ENCODE data around the gene LMAN2.

The LMAN2 gene

GRCh38 chr5:177355868-177356168 is 4.3 kb upstream of the LMAN2 start:
- no peak for DNase-seq (ENCODE audit: extremely low read depth, insufficient read length)
- Histone ChIP-seq H3K27me3 (replicated peaks; ENCODE audit: control insufficient read depth, insufficient read depth, low read length) (no peaks in the 10 kb centered on the region), H3K4me3 (replicated peaks; ENCODE audit: low read depth, low read length) (no peak overlapping the region), H3K36me3 (ENCODE audit: control insufficient read depth, insufficient read depth, low read length) (no peaks in the 10 kb centered on the region)
- no peak for TF ChIP-seq CTCF (IDR thresholded peaks at IDR 0.05; ENCODE audit: insufficient read depth, low read length, poor library complexity, severe bottlenecking)

GRCh38 chr5:177355162-177355867 is 3.8 kb upstream of the LMAN2 start:
- Histone ChIP-seq H3K36me3 (ENCODE audit: control insufficient read depth, insufficient read depth, low read length) (no peaks in the 10 kb centered on the region), H3K4me3 (replicated peaks; ENCODE audit: low read depth, low read length) (no peak overlapping the region), H3K27me3 (replicated peaks; ENCODE audit: control insufficient read depth, insufficient read depth, low read length) (no peaks in the 10 kb centered on the region)
- no peak for TF ChIP-seq CTCF (IDR thresholded peaks at IDR 0.05; ENCODE audit: insufficient read depth, low read length, poor library complexity, severe bottlenecking)
- DNase-seq (ENCODE audit: extremely low read depth, insufficient read length), result no peak

- DNase-seq (ENCODE audit: extremely low read depth, insufficient read length), result no peak
- no peaks in the 10 kb centered on the region for H3K27me3 ChIP-seq (replicated peaks; ENCODE audit: control insufficient read depth, insufficient read depth, low read length)
- TF ChIP-seq CTCF (IDR thresholded peaks at IDR 0.05; ENCODE audit: insufficient read depth, low read length, poor library complexity, severe bottlenecking), result no peak
- peaks cover 4% of the 10 kb centered on the region for H3K36me3 ChIP-seq (ENCODE audit: control insufficient read depth, insufficient read depth, low read length)
- no peak overlapping the region for H3K4me3 ChIP-seq (replicated peaks; ENCODE audit: low read depth, low read length)
Measured at GRCh38 chr5:177354711-177355110, 3.2 kb upstream of the LMAN2 start.

- no peak overlapping the region for H3K4me3 ChIP-seq (replicated peaks; ENCODE audit: low read depth, low read length)
- no peaks in the 10 kb centered on the region for H3K27me3 ChIP-seq (replicated peaks; ENCODE audit: control insufficient read depth, insufficient read depth, low read length)
- peaks cover 6% of the 10 kb centered on the region for H3K36me3 ChIP-seq (ENCODE audit: control insufficient read depth, insufficient read depth, low read length)
- DNase-seq (ENCODE audit: extremely low read depth, insufficient read length), result no peak
- no peak for TF ChIP-seq CTCF (IDR thresholded peaks at IDR 0.05; ENCODE audit: insufficient read depth, low read length, poor library complexity, severe bottlenecking)
Measured at GRCh38 chr5:177354256-177354655, 2.8 kb upstream of the LMAN2 start.

- Histone ChIP-seq H3K27me3 (replicated peaks; ENCODE audit: control insufficient read depth, insufficient read depth, low read length) (no peaks in the 10 kb centered on the region), H3K36me3 (ENCODE audit: control insufficient read depth, insufficient read depth, low read length) (peaks cover 6% of the 10 kb centered on the region), H3K4me3 (replicated peaks; ENCODE audit: low read depth, low read length) (no peak overlapping the region)
- no peak for DNase-seq (ENCODE audit: extremely low read depth, insufficient read length)
- no peak for TF ChIP-seq CTCF (IDR thresholded peaks at IDR 0.05; ENCODE audit: insufficient read depth, low read length, poor library complexity, severe bottlenecking)
Measured at GRCh38 chr5:177353093-177353492, 1.6 kb upstream of the LMAN2 start.

All from GM06990 (cell line).